Measurements from ENCODE around the gene TRAPPC8.
"Not testable (repeated sequence)": the region's sequence is repeated elsewhere in the genome, so short reads cannot be mapped to it uniquely, and the experiment has no call there.

TRAPPC8 gene

GRCh38 chr18:31941010-31941809, 1.7 kb downstream of the TRAPPC8 start:
- no peak for DNase-seq

GRCh38 chr18:31934773-31935172, 8.2 kb downstream of the TRAPPC8 start:
- not testable (repeated sequence) for DNase-seq

DNA sequence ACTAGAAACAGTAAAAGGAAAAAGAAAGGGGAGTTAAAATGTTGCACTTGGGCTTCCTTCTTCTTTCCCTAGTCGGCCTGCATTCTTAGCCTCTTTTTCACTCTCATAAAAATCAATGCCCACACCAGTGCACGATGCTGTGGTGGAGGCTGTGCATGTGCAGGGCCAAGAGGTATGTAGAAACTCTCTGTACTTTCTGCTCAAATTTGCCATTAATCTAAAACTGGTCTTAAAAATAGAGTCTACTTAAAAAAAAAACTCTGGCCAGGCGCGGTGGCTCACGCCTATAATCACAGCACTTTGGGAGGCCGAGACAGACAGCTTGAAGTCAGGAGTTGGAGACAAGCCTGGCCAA, 11.1 kb downstream of the TRAPPC8 start:
- no peak for DNase-seq

GRCh38 chr18:31931163-31931885, 11.6 kb downstream of the TRAPPC8 start:
- DNase-seq, result no peak

DNA sequence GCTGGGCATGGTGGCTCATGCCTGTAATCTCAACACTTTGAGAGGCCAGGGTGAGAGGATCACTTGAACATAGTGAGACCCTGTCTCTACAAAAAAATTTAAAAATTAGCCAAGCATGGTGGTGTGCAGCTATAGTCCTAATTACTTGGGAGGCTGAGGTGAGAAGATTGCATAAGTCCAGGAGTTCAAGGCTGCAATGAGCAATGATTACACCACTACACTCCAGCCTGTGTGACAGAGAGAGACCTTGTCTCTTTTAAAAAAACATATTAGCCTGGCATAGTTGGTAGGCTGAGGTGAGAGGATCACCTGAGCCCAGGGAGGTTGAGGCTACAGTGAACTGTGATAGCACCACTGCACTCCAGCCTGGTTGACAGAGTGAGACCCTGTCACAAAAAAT, 13.7 kb downstream of the TRAPPC8 start:
- DNase-seq, result no peak

- DNase-seq, result not testable (repeated sequence)
These were observed 15.9 kb downstream of the TRAPPC8 start for GRCh38 chr18:31926988-31927387.

GRCh38 chr18:31920277-31920676, 22.7 kb downstream of the TRAPPC8 start:
- DNase-seq, result no peak

- not testable (repeated sequence) for DNase-seq
These were observed 23.6 kb downstream of the TRAPPC8 start for GRCh38 chr18:31919366-31919765.

- no peak for DNase-seq
These were observed 24.2 kb downstream of the TRAPPC8 start for GRCh38 chr18:31918733-31919132.

DNA sequence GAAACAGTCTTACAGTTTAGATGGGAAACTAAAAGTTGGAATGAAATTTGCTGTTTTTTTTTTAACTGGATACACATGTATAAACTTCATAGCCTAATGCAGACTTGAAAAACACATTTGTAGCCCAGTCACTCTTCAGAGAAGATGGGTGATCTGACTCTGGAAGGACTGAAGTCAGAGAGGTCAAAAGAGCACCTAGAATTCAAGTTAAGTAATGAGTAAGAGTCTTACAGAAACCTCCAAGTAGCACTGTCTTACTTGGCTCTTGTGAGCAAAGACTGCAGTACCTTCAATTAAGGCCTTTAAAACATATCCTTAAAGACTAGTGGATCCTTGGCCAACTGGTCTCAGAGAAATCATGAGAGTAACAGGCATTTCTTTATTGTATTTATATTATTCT, 41.9 kb downstream of the TRAPPC8 start:
- DNase-seq, result no peak

GRCh38 chr18:31899771-31900170, 43.2 kb downstream of the TRAPPC8 start:
- not testable (repeated sequence) for DNase-seq

DNA sequence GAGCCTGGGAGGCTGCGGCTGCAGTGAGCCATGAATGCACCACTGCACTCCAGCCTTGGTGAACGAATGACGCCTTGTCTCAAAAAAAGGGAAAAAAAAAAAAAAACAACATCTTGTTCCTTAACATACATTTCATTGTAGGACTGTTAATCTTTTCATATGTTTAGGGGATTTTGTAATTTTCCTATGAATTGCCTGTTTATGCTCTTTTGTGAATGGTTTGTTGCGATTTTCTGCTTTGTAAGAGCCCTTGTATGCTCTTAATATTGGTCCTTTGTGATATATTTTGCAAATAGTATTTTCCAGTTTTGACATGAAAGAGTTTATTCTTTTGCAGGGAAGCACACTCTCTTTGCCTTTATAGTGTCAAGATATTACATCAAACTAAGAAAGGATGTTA, 50.0 kb downstream of the TRAPPC8 start:
- DNase-seq, result no peak

GRCh38 chr18:31891566-31891965, 51.4 kb downstream of the TRAPPC8 start:
- DNase-seq, result no peak

- no peak for DNase-seq
These were observed 58.9 kb downstream of the TRAPPC8 start for GRCh38 chr18:31884020-31884419.

GRCh38 chr18:31880186-31880898, 62.6 kb downstream of the TRAPPC8 start:
- DNase-seq, result no peak

- DNase-seq, result no peak
These were observed 64.6 kb downstream of the TRAPPC8 start for GRCh38 chr18:31878358-31878757.

DNA sequence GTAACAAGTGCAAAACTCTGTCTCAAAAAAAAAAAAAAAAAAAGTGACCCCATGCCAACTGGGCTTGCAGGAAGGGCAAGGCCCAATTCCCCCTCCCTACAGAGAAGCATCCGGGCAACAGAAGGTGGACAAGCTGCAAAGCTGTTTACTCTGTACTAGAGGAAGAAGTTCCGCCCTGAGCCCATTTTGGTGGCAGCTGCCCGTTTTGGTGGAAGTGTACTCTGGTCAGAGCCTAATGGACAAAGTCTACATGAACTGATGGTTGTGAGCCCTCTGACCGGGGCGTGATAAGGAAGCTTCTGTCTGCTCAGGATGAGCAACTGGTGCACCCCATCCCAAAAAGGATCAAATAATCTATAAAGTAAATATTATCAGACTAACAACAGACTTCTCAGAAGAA, 65.0 kb downstream of the TRAPPC8 start:
- no peak for DNase-seq

DNA sequence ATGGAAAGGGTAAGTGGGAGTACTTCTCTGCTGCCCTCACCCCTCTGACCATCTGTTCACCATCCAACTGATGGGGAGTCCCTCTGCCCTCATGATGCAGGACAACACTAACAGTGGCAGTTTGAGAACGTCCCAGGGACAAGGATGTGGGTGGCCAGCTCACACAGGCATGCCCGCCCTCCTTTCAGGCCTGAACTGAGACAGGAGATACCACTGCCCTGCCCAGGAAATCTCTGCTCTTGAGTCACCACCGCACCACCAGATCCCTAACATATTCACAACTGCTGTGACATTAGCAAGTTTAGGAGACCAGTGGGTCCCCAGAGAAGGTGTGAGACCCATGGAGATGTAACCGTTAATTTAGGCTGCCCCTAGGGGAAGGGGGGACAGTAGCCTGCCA, 66.2 kb downstream of the TRAPPC8 start:
- DNase-seq, result no peak

- DNase-seq, result no peak
These were observed 67.6 kb downstream of the TRAPPC8 start for GRCh38 chr18:31875301-31875700.

DNA sequence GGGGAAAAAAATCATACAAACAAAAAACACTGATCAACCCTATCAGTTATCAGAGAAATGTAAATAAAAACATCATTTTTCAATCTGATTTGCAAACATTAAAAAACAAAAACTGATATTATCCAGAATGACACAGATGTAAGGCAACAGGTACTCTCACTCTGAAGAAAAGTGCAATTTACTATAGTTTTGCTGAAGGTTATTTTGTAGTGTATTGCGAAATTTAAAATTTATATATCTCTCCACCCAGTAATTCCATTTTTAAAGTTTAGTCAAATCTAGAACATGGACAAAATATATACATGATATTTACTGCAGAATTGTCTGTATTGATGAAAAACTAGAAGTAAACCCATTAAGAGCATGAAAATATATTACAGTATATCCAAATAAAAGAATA, 79.8 kb downstream of the TRAPPC8 start:
- no peak for DNase-seq

DNA sequence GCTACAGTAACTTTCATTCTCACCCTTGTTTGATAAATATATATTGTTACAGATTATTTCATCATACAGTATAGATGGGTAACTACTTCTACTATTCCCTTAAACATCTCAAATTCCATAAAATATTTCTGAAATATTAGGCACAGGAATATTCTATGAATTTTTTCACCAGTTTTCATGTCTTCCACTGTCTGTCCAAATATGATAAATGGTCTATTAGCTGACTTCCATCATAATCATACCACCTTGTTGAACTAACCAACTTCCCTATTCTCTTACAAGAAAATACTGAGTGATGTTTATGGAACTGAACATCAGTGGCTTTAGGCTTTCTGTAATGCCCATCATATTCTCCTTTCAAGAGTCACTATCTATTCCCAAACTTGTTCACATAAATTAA, 82.4 kb downstream of the TRAPPC8 start:
- no peak for DNase-seq

GRCh38 chr18:31857526-31858106, 85.3 kb downstream of the TRAPPC8 start:
- DNase-seq, result no peak

DNA sequence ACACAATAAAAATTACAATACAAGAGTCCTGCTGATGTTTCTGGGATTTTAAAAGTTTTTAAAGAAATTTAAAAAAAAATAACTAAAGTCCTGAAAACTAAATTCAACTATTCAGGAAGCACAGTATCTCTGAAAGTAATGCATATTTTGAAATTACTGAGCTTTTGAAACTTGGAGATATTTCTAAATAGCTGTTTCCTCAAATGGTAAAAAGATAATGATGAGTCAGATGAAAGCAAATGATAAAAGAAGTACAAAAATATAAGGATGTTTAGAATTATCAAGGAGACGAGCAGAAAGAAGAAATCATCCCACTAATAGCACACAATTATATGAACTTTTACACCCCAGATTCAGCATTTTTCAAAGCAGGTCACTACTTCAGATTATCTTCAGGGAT, 92.1 kb downstream of the TRAPPC8 start:
- DNase-seq, result no peak
